B cell (primary cell): ENCODE measurements around the gene SLC19A3. TPM values are rescaled to one million over a fixed set of nuclear protein-coding genes. Genes with fewer than 3 reads are reported as not detected.

Source experiments
- ATAC-seq: fragments of 200-7000 bp; cut with Tn5 transposase; one replicate; pipeline ENCODE4 v1.10.0; 2021; ENCODE audit warnings: low read depth, mild to moderate bottlenecking, moderate number of reproducible peaks, moderate library complexity
- CTCF ChIA-PET: fragments of 350-600 bp; sonication (Branson Sonifier 250); formaldehyde crosslinking; loops from one replicate; lab custom pipeline; 2021; ENCODE audit warnings: antibody characterized with exemption, inconsistent platforms; lab: Charles Lee
- POLR2A ChIA-PET: fragments of 350-600 bp; sonication (Branson Sonifier 250); formaldehyde crosslinking; loops from one replicate; lab custom pipeline; 2021; ENCODE audit warnings: antibody characterized with exemption; lab: Charles Lee
- DNase-seq: peaks from one replicate; pipeline ENCODE4 v3.0.0; 2013
- H2AFZ ChIP-seq: 2 replicates; pipeline ENCODE4 v1.6.1; 2012; ENCODE audit warnings: mild to moderate bottlenecking, low read depth, low read length; ENCODE audit not compliant: insufficient read depth, poor library complexity, severe bottlenecking
- H3K27ac ChIP-seq, 2 donors: 1 replicate in 1 of 2; 2 replicates in 1 of 2; pipeline ENCODE4 v1.5.1; 2012 to 2013; ENCODE audit warnings: low read length in 2 of 2, mild to moderate bottlenecking in 2 of 2, moderate library complexity in 1 of 2
- H3K27me3 ChIP-seq, 4 experiments: fragments of 200-600 bp in 1 of 4; sonication (generic) in 1 of 4; replicated peaks in 1 of 4; 1 replicate in 2 of 4; 2 replicates in 2 of 4; pipeline versions ENCODE4 v1.6.1 to v1.7.0; 2013 to 2016; ENCODE audit warnings: low read length in 3 of 4, mild to moderate bottlenecking in 2 of 4, mixed read lengths in 1 of 4, moderate library complexity in 1 of 4; ENCODE audit not compliant: insufficient read depth in 4 of 4, control insufficient read depth in 3 of 4; ENCODE audit errors: control extremely low read depth in 1 of 4
- H3K36me3 ChIP-seq, 2 experiments: replicated peaks in 1 of 2; 1 replicate in 1 of 2; 2 replicates in 1 of 2; pipeline versions ENCODE4 v1.6.1 to v1.7.1; 2013; ENCODE audit warnings: low read length in 1 of 2; ENCODE audit not compliant: insufficient read depth in 2 of 2, control insufficient read depth in 1 of 2; ENCODE audit errors: control extremely low read depth in 1 of 2, extremely low read depth in 1 of 2
- H3K4me1 ChIP-seq, 2 donors: fragments of 200-600 bp in 1 of 2; sonication (generic) in 1 of 2; 1 replicate in 1 of 2; 2 replicates in 1 of 2; pipeline versions ENCODE4 v1.5.1 to v1.6.1; 2013 to 2017; ENCODE audit warnings: low read length in 2 of 2; ENCODE audit not compliant: control insufficient read depth in 2 of 2, insufficient read depth in 2 of 2
- H3K4me2 ChIP-seq: replicated peaks from 2 replicates; pipeline ENCODE3; 2012; ENCODE audit warnings: mild to moderate bottlenecking, low read depth, low read length; ENCODE audit not compliant: poor library complexity, severe bottlenecking
- H3K4me3 ChIP-seq, 5 experiments: fragments of 200-600 bp in 1 of 5; sonication (generic) in 1 of 5; 1 replicate in 3 of 5; 2 replicates in 2 of 5; pipeline versions ENCODE4 v1.5.1 to v1.7.0; 2011 to 2016; ENCODE audit warnings: low read length in 4 of 5, mild to moderate bottlenecking in 4 of 5, low read depth in 2 of 5, control low read depth in 1 of 5, moderate library complexity in 1 of 5; ENCODE audit not compliant: insufficient read depth in 1 of 5; ENCODE audit errors: control extremely low read depth in 1 of 5, extremely low read depth in 1 of 5
- H3K79me2 ChIP-seq: fragments of 200-600 bp; sonication (generic); one replicate; pipeline ENCODE4 v1.6.0; 2016; ENCODE audit warnings: low read length; ENCODE audit not compliant: control insufficient read depth, insufficient read depth
- H3K9ac ChIP-seq: fragments of 200-600 bp; sonication (generic); 2 replicates; pipeline ENCODE4 v1.6.1; 2017; ENCODE audit warnings: mild to moderate bottlenecking, low read length, moderate library complexity
- H3K9me3 ChIP-seq, 3 donors: one replicate each; pipeline versions ENCODE4 v1.6.1 to v1.7.1; 2013; ENCODE audit warnings: low read length in 2 of 3; ENCODE audit not compliant: control insufficient read depth in 2 of 3, insufficient read depth in 1 of 3; ENCODE audit errors: control extremely low read depth in 1 of 3
- H4K20me1 ChIP-seq: 2 replicates; pipeline ENCODE4 v1.6.0; 2012; ENCODE audit warnings: mild to moderate bottlenecking, low read length; ENCODE audit not compliant: insufficient read depth, control insufficient read depth, poor library complexity, severe bottlenecking
- H3K27ac Mint-ChIP-seq: one replicate; pipeline ENCODE4 v1.8.0; 2021; ENCODE audit warnings: mixed read lengths
- H3K27me3 Mint-ChIP-seq: one replicate; pipeline ENCODE4 v1.8.0; 2021; ENCODE audit warnings: mixed read lengths
- H3K4me1 Mint-ChIP-seq: one replicate; pipeline ENCODE4 v1.8.0; 2021; ENCODE audit warnings: mixed read lengths
- H3K4me3 Mint-ChIP-seq: one replicate; pipeline ENCODE4 v1.8.0; 2021; ENCODE audit warnings: mixed read lengths
- H3K9me3 Mint-ChIP-seq: one replicate; pipeline ENCODE4 v1.8.0; 2022; ENCODE audit warnings: mixed read lengths; ENCODE audit not compliant: insufficient read depth
- EZH2 ChIP-seq: IDR thresholded peaks from 2 replicates; pipeline ENCODE4 v1.6.1; 2012; ENCODE audit warnings: borderline replicate concordance, low read depth, mild to moderate bottlenecking, moderate library complexity, low read length; ENCODE audit not compliant: insufficient read depth, poor library complexity, severe bottlenecking
- WGBS: methylation state at CpG from one replicate; pipeline ENCODE4 v1.1.5; 2013; ENCODE audit warnings: missing lambda C conversion rate; ENCODE audit not compliant: insufficient coverage; 5-methylcytosine and 5-hydroxymethylcytosine counted together
- intact Hi-C: fragments of 100-400 bp; cut with micrococcal nuclease; formaldehyde crosslinking; loops from one replicate; pipeline ENCODE4 v1.10.0; 2022
- polyA plus RNA-seq: library from polyadenylated mRNA; depleted of rRNA; stranded (reverse); fragments of >200 nt; gene quantifications from 2 replicates; pipeline ENCODE4 v1.2.3, GENCODE V29; 2012
- total RNA-seq, 2 donors: library from RNA; stranded (reverse); fragments of 120-200 nt in 1 of 2; gene quantifications; 1 replicate in 1 of 2; 2 replicates in 1 of 2; pipeline versions ENCODE4 v1.2.3 to v1.2.4, GENCODE V29; 2013 to 2022
- TF ChIP-seq, protein P1 (sequence below): fragments of 200-600 bp; IDR thresholded peaks from one replicate; pipeline ENCODE4 v1.8.0; 2022; ENCODE audit warnings: antibody characterized with exemption, mild to moderate bottlenecking

Gene SLC19A3
- total and polyA plus RNA-seq, 2 donors (not counting 1 experiment from before 2014, with no cell fraction given): not detected

DNA sequence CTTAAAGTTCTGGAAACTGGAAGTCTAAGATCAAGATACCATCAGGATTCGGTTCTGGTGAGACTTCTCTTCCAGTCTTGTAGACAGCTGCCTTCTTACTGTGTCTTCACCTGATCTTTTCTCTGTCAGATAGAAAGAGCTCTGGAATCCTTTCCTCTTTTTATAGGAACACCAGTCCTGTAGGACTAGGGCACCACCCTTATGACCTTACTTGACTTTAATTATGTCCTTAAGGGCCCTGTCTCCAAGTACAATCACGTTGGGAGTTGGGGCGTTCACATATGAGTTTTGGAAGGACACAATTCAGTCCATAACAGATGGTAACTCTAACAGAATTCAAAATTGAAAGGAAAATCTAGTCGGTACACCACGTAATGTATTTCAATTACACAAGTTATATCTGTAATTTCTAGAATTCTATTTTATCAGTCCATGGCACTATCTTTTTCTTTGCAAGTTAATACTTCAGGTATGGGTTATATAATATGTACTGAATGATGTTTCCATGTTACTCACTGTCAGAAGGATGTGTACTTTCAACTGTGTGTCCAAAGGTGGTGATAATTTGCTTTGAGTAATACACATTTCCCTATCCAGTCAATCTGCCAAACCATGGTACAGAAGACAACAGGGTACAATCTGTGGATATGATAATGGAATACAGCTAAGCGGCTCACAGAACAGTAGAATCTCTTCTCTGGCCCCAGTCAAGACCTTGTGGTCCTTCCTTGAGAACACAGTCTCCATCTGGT is 52.5 kb downstream of the SLC19A3 start:
- POLR2A ChIA-PET: no interaction called here

DNA sequence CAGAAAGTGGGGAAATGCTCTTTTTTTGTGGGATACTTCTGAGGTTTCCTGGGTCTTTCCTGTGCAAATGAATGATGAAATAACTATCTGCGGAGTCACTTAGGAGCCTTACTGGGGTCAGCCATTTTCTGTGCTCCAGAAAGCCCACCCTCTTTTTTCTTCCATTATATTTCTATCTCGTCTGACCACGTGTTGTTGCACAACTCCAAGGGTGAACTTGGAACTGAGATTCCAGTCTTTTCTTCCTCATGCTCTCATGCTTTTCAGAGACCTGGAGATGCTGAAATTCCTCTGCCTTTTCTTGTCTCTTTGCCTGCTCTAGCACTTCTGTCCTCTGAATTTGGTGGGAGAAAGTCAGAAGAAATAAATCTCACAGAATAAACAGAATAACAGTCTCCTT is 56.0 kb downstream of the SLC19A3 start:
- H3K9ac ChIP-seq: no peak overlapping the region
- intact Hi-C loops: no loop called here
- WGBS: 72% methylated on average over 3 of the region's 3 CpGs
- H3K4me3 Mint-ChIP-seq: no peak overlapping the region
- H3K27me3 Mint-ChIP-seq: no peaks in the 10 kb centered on the region
- H3K4me1 Mint-ChIP-seq: no peaks in the 10 kb centered on the region
- CTCF ChIA-PET: interaction anchor here (0.8 kb wide), 1 partner anchor 201 kb away, joined by 3 read pairs; no protein-coding TSS in a partner anchor
- no peaks in the 10 kb centered on the region for H3K9me3 ChIP-seq
- no peak overlapping the region for H3K27ac Mint-ChIP-seq
- no peaks in the 10 kb centered on the region for H3K9me3 Mint-ChIP-seq
- no peak overlapping the region for H3K4me2 ChIP-seq
- POLR2A ChIA-PET: no interaction called here
- H3K36me3 ChIP-seq: no peaks in the 10 kb centered on the region
- no peak overlapping the region for H3K27ac ChIP-seq
- ATAC-seq: no peak
- TF ChIP-seq, protein P1, sequence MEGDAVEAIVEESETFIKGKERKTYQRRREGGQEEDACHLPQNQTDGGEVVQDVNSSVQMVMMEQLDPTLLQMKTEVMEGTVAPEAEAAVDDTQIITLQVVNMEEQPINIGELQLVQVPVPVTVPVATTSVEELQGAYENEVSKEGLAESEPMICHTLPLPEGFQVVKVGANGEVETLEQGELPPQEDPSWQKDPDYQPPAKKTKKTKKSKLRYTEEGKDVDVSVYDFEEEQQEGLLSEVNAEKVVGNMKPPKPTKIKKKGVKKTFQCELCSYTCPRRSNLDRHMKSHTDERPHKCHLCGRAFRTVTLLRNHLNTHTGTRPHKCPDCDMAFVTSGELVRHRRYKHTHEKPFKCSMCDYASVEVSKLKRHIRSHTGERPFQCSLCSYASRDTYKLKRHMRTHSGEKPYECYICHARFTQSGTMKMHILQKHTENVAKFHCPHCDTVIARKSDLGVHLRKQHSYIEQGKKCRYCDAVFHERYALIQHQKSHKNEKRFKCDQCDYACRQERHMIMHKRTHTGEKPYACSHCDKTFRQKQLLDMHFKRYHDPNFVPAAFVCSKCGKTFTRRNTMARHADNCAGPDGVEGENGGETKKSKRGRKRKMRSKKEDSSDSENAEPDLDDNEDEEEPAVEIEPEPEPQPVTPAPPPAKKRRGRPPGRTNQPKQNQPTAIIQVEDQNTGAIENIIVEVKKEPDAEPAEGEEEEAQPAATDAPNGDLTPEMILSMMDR: no peak
- no peak for TF ChIP-seq EZH2
- no peaks in the 10 kb centered on the region for H4K20me1 ChIP-seq
- no peak for DNase-seq
- H3K79me2 ChIP-seq: no peaks in the 10 kb centered on the region
- no peaks in the 10 kb centered on the region for H3K4me1 ChIP-seq
- H2AFZ ChIP-seq: no peak overlapping the region
- H3K4me3 ChIP-seq: no peak overlapping the region
- H3K27me3 ChIP-seq: no peaks in the 10 kb centered on the region

More for the DNA sequence above, 52.5 kb downstream of the SLC19A3 start:
- no peaks in the 10 kb centered on the region for H3K9me3 Mint-ChIP-seq
- no peak overlapping the region for H3K4me3 Mint-ChIP-seq
- no peak overlapping the region for H3K4me2 ChIP-seq
- H3K4me1 Mint-ChIP-seq: no peaks in the 10 kb centered on the region
- no peak for TF ChIP-seq EZH2
- TF ChIP-seq, protein P1: no peak
- H3K4me3 ChIP-seq: no peak overlapping the region
- H3K27ac ChIP-seq: no peak overlapping the region
- no peak overlapping the region for H3K27ac Mint-ChIP-seq
- H3K36me3 ChIP-seq: no peaks in the 10 kb centered on the region
- H4K20me1 ChIP-seq: no peaks in the 10 kb centered on the region
- H3K79me2 ChIP-seq: no peaks in the 10 kb centered on the region
- DNase-seq (no peak), ATAC-seq (no peak)
- CTCF ChIA-PET: no interaction called here
- H3K9ac ChIP-seq: no peak overlapping the region
- no peaks in the 10 kb centered on the region for H3K27me3 ChIP-seq
- H3K9me3 ChIP-seq: no peaks in the 10 kb centered on the region
- H3K27me3 Mint-ChIP-seq: peaks cover 8% of the 10 kb centered on the region
- intact Hi-C loops: no loop called here
- 90% methylated on average over 4 of the region's 6 CpGs for WGBS
- H2AFZ ChIP-seq: no peak overlapping the region
- no peaks in the 10 kb centered on the region for H3K4me1 ChIP-seq
